Psoas muscle (tissue), 8 donors: Measurements from ENCODE around the gene MBP. TPM values are rescaled to one million over a fixed set of nuclear protein-coding genes. Genes with fewer than 3 reads are reported as not detected.

Experiments used
- ATAC-seq, 4 donors: fragments of 200-7000 bp; cut with Tn5 transposase; one replicate each; pipeline ENCODE4 v1.9.1; 2020; ENCODE audit warnings: moderate library complexity in 3 of 4, mild to moderate bottlenecking in 2 of 4
- DNase-seq, 2 donors: peaks; one replicate each; pipeline ENCODE4 v3.0.0-alpha.2; 2020
- H3K27ac ChIP-seq: fragments of 200-600 bp; one replicate; pipeline ENCODE4 v1.8.0; 2022
- H3K27me3 ChIP-seq, 3 donors: fragments of 200-600 bp in 1 of 3; one replicate each; pipeline versions ENCODE4 v1.6.1 to v1.8.0; 2013 to 2022; ENCODE audit warnings: low read length in 2 of 3, mild to moderate bottlenecking in 2 of 3, moderate library complexity in 1 of 3; ENCODE audit not compliant: insufficient read depth in 3 of 3
- H3K36me3 ChIP-seq, 2 donors: fragments of 200-600 bp in 1 of 2; one replicate each; pipeline versions ENCODE4 v1.6.1 to v1.8.0; 2013 to 2022; ENCODE audit warnings: low read depth in 1 of 2, mild to moderate bottlenecking in 1 of 2, moderate library complexity in 1 of 2; ENCODE audit not compliant: insufficient read depth in 1 of 2
- H3K4me1 ChIP-seq: fragments of 200-600 bp; one replicate; pipeline ENCODE4 v1.8.0; 2022
- H3K4me3 ChIP-seq: fragments of 200-600 bp; one replicate; pipeline ENCODE4 v1.8.0; 2022; ENCODE audit warnings: mild to moderate bottlenecking
- H3K9me3 ChIP-seq: fragments of 200-600 bp; one replicate; pipeline ENCODE4 v1.8.0; 2022
- CTCF ChIP-seq: fragments of 200-600 bp; IDR thresholded peaks from one replicate; pipeline ENCODE4 v1.8.0; 2022; ENCODE audit warnings: antibody characterized with exemption
- WGBS, 3 donors: extraction: QIAGEN DNeasy Blood & Tissue Kit; methylation state at CpG; one replicate each; pipeline versions ENCODE4 v1.1.6 to v1.1.7; 2013; 5-methylcytosine and 5-hydroxymethylcytosine counted together
- intact Hi-C, 2 donors: fragments of 100-400 bp; cut with DNase I; formaldehyde crosslinking; loops; one replicate each; pipeline versions ENCODE4 v1.11.0 to v1.14.2; 2022
- polyA plus RNA-seq, 3 donors: library from polyadenylated mRNA; stranded (reverse); fragments of 200-250 nt; gene quantifications; one replicate each; pipeline ENCODE4 v1.2.3, GENCODE V29; 2013
- total RNA-seq, 4 donors: library from RNA; stranded (reverse); fragmentation: NEBNext Ultra II Directional in 2 of 4; extraction: Animal tissue kit (Norgen Biotek cat#: 25700) in 2 of 4; gene quantifications; one replicate each; pipeline versions ENCODE4 v1.2.1 to v1.2.4, GENCODE V29; 2021 to 2023
- donor health status: healthy with polysubstance abuse.
- donor health status: DM: no; HTN: no; CAD: no; lungs with moderate emphysema.
- donor health status: Bipolar disorder and iron deficiency.
- donor health status: healthy.
- donor health status: DM: yes; HTN: yes; CAD: no.
- donor health status: DM: no; HTN: no; CAD: no.
- donor health status: DM: no; HTN: no; CAD: no.
- donor health status: DM: yes; HTN: yes; CAD: no.

MBP gene
- total and polyA plus RNA-seq, 7 donors = 16.4 to 88.2 (median 51.6) TPM

GRCh38 chr18:77141401-77142118, 9.0 kb upstream of the MBP start:
- Histone ChIP-seq H3K4me1 (no peaks in the 10 kb centered on the region), H3K27me3 (no peaks in the 10 kb centered on the region), H3K27ac (no peak overlapping the region), H3K36me3 (no peaks in the 10 kb centered on the region), H3K4me3 (no peak overlapping the region), H3K9me3 (no peaks in the 10 kb centered on the region)
- intact Hi-C loops = loop anchor here in 1 of 2 donors (10.0 kb wide), 1 partner anchor 173 kb away; no protein-coding TSS in a partner anchor
- TF ChIP-seq CTCF = peak; percentile 13
- ATAC-seq (no peak), DNase-seq (no peak)
- WGBS, 3 donors = 84 to 86% (median 84%) methylated on average over 8 of the region's 8 CpGs

- no peak overlapping the region for H3K27ac ChIP-seq
These were observed 8.0 kb upstream of the MBP start for GRCh38 chr18:77140439-77141109.

GRCh38 chr18:77140030-77140429, 7.4 kb upstream of the MBP start:
- DNase-seq (no peak), ATAC-seq (no peak)
- intact Hi-C loops = loop anchor here in 1 of 2 donors (10.0 kb wide), 1 partner anchor 175 kb away; no protein-coding TSS in a partner anchor
- no peak overlapping the region for H3K27ac ChIP-seq
- H3K36me3 ChIP-seq = no peaks in the 10 kb centered on the region
- H3K4me3 ChIP-seq = no peak overlapping the region
- no peaks in the 10 kb centered on the region for H3K27me3 ChIP-seq
- H3K9me3 ChIP-seq = no peaks in the 10 kb centered on the region
- WGBS, 3 donors = 75 to 93% (median 92%) methylated on average over 5 of the region's 5 CpGs
- no peak for TF ChIP-seq CTCF
- H3K4me1 ChIP-seq = no peaks in the 10 kb centered on the region

More at GRCh38 chr18:77140439-77141109, 8.0 kb upstream of the MBP start:
- no peaks in the 10 kb centered on the region for H3K4me1 ChIP-seq
- no peaks in the 10 kb centered on the region for H3K27me3 ChIP-seq
- intact Hi-C loops = loop anchor here in 1 of 2 donors (10.0 kb wide), 1 partner anchor 174 kb away; no protein-coding TSS in a partner anchor
- H3K9me3 ChIP-seq = no peaks in the 10 kb centered on the region
- no peaks in the 10 kb centered on the region for H3K36me3 ChIP-seq
- H3K4me3 ChIP-seq = no peak overlapping the region
- DNase-seq = no peak
- 60 to 88% (median 79%) methylated on average over 7 of the region's 7 CpGs for WGBS, 3 donors
- no peak for TF ChIP-seq CTCF
- peak in 3 of 4 donors; percentile 23 to 40 (median 30) for ATAC-seq

GRCh38 chr18:77139619-77140018, 7.0 kb upstream of the MBP start:
- Histone ChIP-seq H3K9me3 (no peaks in the 10 kb centered on the region), H3K27ac (no peak overlapping the region), H3K36me3 (no peaks in the 10 kb centered on the region), H3K27me3 (no peaks in the 10 kb centered on the region), H3K4me3 (no peak overlapping the region), H3K4me1 (no peaks in the 10 kb centered on the region)
- no peak for ATAC-seq
- no peak for DNase-seq
- 91 to 93% (median 92%) methylated on average over 5 of the region's 5 CpGs for WGBS, 3 donors
- no peak for TF ChIP-seq CTCF
- intact Hi-C loops = loop anchor here in 1 of 2 donors (10.0 kb wide), 2 partner anchors 135 to 175 kb away; no protein-coding TSS in a partner anchor
